Colonic mucosa (tissue), 4 donors: ENCODE measurements around the gene PMEPA1. TPM values are rescaled to one million over a fixed set of nuclear protein-coding genes. Genes with fewer than 3 reads are reported as not detected.

Experiments
- DNase-seq: peaks from one replicate; pipeline ENCODE4 v3.0.0-alpha.2; 2020
- H3K27ac ChIP-seq: fragments of 200-600 bp; one replicate; pipeline ENCODE4 v1.8.0; 2021
- H3K27me3 ChIP-seq: fragments of 200-600 bp; one replicate; pipeline ENCODE4 v1.8.0; 2021
- H3K36me3 ChIP-seq: fragments of 200-600 bp; one replicate; pipeline ENCODE4 v1.8.0; 2021
- H3K4me1 ChIP-seq: fragments of 200-600 bp; one replicate; pipeline ENCODE4 v1.8.0; 2021; ENCODE audit warnings: mild to moderate bottlenecking
- H3K4me3 ChIP-seq: fragments of 200-600 bp; one replicate; pipeline ENCODE4 v1.8.0; 2021
- H3K9ac ChIP-seq, 2 donors: one replicate each; pipeline ENCODE4 v1.7.0; 2013; ENCODE audit warnings: control low read depth in 2 of 2, low read depth in 2 of 2, low read length in 2 of 2
- H3K9me3 ChIP-seq: fragments of 200-600 bp; one replicate; pipeline ENCODE4 v1.8.0; 2021
- intact Hi-C: fragments of 100-400 bp; cut with DNase I; formaldehyde crosslinking; loops from one replicate; pipeline ENCODE4 v1.14.1; 2022
- total RNA-seq, 2 donors: library from RNA; stranded (reverse); fragmentation: NEBNext Ultra II Directional in 1 of 2; extraction: Animal tissue kit (Norgen Biotek cat#: 25700) in 1 of 2; gene quantifications; one replicate each; pipeline ENCODE4 v1.2.1, GENCODE V29; 2021
- TF ChIP-seq, protein P1 (sequence below): fragments of 200-600 bp; IDR thresholded peaks from one replicate; pipeline ENCODE4 v1.8.0; 2022; ENCODE audit warnings: antibody characterized with exemption, mild to moderate bottlenecking
- donor health status: healthy.
- donor health status: DM: no; HTN: no; CAD: no.
- donor health status: DM: no; HTN: no; CAD: no.

PMEPA1 gene
- total RNA-seq, 2 donors from 2014 or later, result 13.0 to 26.1 TPM

DNA sequence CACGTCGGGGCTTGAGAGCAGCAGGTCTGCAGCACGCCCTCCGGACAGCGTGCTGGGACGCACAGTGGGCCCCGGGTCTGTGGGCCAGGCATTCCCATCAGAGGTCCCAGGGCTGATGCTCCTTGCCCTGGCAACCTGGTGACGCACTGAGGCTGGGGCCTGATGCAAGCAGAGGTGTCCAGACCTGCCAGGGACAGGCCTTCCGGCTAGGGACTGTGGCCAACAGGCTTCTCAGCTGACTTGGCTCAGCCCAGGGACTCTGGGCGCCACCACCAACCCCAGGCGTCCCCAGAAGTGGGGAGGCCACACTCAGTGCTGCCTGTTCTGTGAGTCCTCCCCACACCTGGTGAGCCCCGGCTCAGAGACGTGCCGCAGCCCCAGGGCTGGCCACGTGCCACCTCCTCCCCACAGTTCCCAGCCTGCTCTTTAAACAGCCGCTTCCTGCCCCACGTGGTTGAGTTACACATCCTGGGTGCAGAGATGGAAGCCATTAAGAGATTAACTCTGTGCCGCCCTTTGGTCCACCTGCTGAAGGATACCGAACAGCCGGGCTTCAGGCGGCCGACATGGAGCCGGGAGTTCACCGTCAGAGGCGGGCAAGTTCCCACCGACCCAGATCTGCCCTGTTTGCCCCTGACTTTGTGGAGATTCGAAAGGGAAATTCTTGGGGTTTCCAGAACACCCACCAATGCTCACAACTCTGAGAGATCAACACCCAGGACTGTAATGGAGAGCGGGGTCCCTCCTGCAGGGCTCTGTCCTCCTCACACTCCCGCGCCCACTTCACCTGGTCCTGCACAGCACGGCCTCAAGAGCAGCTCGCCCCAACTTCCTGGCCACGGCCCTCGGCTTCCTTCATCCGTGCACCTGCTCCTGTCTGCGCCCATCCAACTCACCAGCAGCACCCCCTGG lies 52.0 kb downstream of the PMEPA1 start:
- Histone ChIP-seq H3K27me3 (no peaks in the 10 kb centered on the region), H3K4me1 (no peaks in the 10 kb centered on the region), H3K36me3 (no peaks in the 10 kb centered on the region), H3K9me3 (no peaks in the 10 kb centered on the region), H3K27ac (no peak overlapping the region), H3K4me3 (no peak overlapping the region), H3K9ac (peak overlapping the region in 1 of 2 donors; percentile 3)
- TF ChIP-seq, protein P1, sequence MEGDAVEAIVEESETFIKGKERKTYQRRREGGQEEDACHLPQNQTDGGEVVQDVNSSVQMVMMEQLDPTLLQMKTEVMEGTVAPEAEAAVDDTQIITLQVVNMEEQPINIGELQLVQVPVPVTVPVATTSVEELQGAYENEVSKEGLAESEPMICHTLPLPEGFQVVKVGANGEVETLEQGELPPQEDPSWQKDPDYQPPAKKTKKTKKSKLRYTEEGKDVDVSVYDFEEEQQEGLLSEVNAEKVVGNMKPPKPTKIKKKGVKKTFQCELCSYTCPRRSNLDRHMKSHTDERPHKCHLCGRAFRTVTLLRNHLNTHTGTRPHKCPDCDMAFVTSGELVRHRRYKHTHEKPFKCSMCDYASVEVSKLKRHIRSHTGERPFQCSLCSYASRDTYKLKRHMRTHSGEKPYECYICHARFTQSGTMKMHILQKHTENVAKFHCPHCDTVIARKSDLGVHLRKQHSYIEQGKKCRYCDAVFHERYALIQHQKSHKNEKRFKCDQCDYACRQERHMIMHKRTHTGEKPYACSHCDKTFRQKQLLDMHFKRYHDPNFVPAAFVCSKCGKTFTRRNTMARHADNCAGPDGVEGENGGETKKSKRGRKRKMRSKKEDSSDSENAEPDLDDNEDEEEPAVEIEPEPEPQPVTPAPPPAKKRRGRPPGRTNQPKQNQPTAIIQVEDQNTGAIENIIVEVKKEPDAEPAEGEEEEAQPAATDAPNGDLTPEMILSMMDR, result no peak
- intact Hi-C loops, result loop anchor here (5.0 kb wide), 1 partner anchor 520 kb away; no protein-coding TSS in a partner anchor
- peak; percentile 46 for DNase-seq

DNA sequence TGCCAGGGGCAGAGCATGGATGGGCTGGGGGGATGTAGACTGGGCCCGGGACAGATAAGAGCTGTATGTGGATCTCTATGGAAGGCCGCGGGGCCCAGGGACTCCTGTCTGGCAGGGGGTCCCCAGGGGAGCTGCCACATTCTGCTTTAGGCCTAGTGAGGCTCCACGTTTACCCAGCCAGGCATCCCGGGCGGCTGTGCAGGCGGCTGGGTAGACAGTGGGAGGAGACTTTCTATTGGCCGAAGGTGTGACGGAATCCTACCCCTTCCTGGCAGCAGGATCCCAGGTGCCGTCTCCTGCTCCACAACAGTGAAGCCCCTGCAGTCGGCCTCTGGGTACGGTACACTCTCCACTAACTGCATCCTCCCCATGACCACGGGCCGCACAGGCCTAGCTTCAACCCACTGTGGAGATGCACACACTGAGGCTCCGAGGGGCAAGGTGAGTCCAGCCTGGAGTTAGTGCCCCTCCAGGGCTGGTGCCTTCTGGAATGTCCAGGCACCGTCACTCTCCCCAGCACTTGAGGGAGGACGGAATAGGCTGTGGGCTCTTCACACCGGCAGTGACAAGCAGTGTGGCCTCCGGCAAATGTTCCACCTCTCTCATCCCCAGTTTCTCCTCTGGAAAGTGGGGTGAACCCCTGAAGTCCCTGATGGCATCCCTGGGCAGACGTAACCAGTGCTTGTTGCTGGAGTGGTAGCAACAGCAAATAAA lies 52.8 kb downstream of the PMEPA1 start:
- H3K4me1 ChIP-seq, result no peaks in the 10 kb centered on the region
- H3K27me3 ChIP-seq, result no peaks in the 10 kb centered on the region
- H3K27ac ChIP-seq, result no peak overlapping the region
- intact Hi-C loops, result loop anchor here (5.0 kb wide), 1 partner anchor 520 kb away; no protein-coding TSS in a partner anchor
- no peak overlapping the region for H3K4me3 ChIP-seq
- H3K9me3 ChIP-seq, result no peaks in the 10 kb centered on the region
- peak; percentile 15 for DNase-seq
- H3K36me3 ChIP-seq, result no peaks in the 10 kb centered on the region
- H3K9ac ChIP-seq, result no peak overlapping the region
- TF ChIP-seq, protein P1, result no peak

DNA sequence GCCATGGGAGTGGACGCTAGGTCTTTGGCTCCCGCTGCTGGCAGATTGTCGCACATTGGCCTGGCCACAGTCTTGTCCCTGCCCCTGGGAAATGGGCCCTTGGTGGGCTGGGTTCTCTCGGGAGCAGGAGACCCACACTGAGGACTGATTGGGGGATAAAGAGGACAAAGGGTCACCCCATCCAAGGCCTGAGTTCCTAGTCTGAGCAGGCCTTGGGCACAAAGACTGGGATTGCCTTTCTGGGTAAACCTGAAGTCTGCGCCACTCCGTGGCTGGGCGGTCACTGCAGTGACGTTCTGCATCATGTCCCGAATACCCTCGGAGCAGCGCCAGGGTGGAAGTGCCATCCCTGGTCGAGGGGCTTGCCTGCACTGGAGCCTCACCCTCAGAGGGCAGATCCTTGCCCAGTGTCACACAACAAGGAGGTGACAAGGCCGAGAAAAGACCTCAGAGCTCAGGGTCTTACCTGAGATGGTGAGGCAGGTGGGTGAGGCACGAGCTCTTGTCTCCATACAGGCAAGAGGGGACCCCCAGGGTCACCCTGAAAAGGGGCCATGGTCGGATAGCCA lies 53.5 kb downstream of the PMEPA1 start:
- H3K9ac ChIP-seq, result no peak overlapping the region
- no peak overlapping the region for H3K4me3 ChIP-seq
- no peak overlapping the region for H3K27ac ChIP-seq
- H3K4me1 ChIP-seq, result no peaks in the 10 kb centered on the region
- peak; percentile 15 for DNase-seq
- TF ChIP-seq, protein P1, result no peak
- intact Hi-C loops, result loop anchor here (5.0 kb wide), 1 partner anchor 521 kb away; no protein-coding TSS in a partner anchor
- no peaks in the 10 kb centered on the region for H3K36me3 ChIP-seq
- H3K27me3 ChIP-seq, result no peaks in the 10 kb centered on the region
- no peaks in the 10 kb centered on the region for H3K9me3 ChIP-seq

DNA sequence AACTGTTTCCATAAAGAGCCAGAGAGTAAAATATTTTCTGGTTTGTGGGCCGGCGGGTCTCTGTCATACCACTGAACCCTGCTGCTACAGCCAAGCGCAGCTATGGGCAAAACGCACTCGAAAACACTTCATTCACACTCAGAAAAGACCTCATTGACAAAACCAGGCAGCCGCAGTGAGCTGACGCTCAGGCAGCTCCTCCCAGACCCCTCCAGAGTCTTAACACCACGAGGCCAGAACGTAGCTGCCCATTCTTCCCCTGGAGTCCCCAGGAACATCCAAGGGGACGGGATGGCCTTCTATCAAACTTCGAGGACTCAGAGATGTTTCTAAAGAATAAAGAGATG lies 54.0 kb downstream of the PMEPA1 start:
- Histone ChIP-seq H3K27ac (no peak overlapping the region), H3K36me3 (no peaks in the 10 kb centered on the region), H3K9me3 (no peaks in the 10 kb centered on the region), H3K4me1 (no peaks in the 10 kb centered on the region), H3K27me3 (no peaks in the 10 kb centered on the region), H3K4me3 (no peak overlapping the region), H3K9ac (no peak overlapping the region)
- intact Hi-C loops, result loop anchor here (2.0 to 5.0 kb wide), 2 partner anchors 433 to 522 kb away; no protein-coding TSS in a partner anchor
- TF ChIP-seq, protein P1, result no peak
- DNase-seq, result no peak
